Measurements from ENCODE around the gene DLEU7.

DNA sequence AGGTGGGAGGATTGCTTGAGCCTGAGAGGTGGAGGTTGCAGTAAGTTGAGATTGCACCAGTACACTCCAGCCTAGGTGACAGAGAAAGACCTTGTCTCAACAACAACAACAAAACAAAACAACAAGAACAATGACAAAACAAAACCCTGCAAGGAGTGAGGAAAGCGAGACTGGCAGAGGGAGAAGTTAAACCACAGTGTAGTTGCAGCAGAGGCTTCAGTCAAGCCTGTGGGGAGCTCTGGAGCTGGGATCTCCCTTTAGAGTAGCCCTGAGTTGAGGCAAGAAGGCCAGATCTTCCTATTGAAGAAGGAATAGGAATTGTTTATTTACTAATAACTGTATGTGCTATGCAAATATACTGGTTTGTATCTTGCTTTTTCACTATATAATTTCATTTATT is 40.8 kb upstream of the DLEU7 start:
- TF ChIP-seq, protein P1, sequence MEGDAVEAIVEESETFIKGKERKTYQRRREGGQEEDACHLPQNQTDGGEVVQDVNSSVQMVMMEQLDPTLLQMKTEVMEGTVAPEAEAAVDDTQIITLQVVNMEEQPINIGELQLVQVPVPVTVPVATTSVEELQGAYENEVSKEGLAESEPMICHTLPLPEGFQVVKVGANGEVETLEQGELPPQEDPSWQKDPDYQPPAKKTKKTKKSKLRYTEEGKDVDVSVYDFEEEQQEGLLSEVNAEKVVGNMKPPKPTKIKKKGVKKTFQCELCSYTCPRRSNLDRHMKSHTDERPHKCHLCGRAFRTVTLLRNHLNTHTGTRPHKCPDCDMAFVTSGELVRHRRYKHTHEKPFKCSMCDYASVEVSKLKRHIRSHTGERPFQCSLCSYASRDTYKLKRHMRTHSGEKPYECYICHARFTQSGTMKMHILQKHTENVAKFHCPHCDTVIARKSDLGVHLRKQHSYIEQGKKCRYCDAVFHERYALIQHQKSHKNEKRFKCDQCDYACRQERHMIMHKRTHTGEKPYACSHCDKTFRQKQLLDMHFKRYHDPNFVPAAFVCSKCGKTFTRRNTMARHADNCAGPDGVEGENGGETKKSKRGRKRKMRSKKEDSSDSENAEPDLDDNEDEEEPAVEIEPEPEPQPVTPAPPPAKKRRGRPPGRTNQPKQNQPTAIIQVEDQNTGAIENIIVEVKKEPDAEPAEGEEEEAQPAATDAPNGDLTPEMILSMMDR (IDR thresholded peaks at IDR 0.05; ENCODE audit: control extremely low read depth in 1 of 3, insufficient read depth in 1 of 3, low read depth in 1 of 3, low read length in 3 of 3): no peak
- TF ChIP-seq JUN (IDR thresholded peaks at IDR 0.05; ENCODE audit: low read depth, low read length): no peak
- TF ChIP-seq HDAC2 (IDR thresholded peaks at IDR 0.05; ENCODE audit: borderline replicate concordance in 1 of 2, low read depth in 2 of 2, low read length in 2 of 2): no peak
- TF ChIP-seq POLR2A (IDR thresholded peaks at IDR 0.05; ENCODE audit: control extremely low read depth in 1 of 2, low read depth in 2 of 2, low read length in 2 of 2): no peak
- TF ChIP-seq TAF1 (IDR thresholded peaks at IDR 0.05; ENCODE audit: low read depth, low read length): no peak
- TF ChIP-seq TCF12 (IDR thresholded peaks at IDR 0.05; ENCODE audit: low read depth, low read length): no peak
- no peak for TF ChIP-seq SUZ12 (IDR thresholded peaks at IDR 0.05; ENCODE audit: low read length)
- no peak for TF ChIP-seq CHD2 (IDR thresholded peaks at IDR 0.05; ENCODE audit: low read length)
- no peak for TF ChIP-seq FOSL1 (IDR thresholded peaks at IDR 0.05; ENCODE audit: insufficient read depth, low read depth, low read length)

All from H1 (cell line).